Fibroblast of upper back skin (primary cell): Measurements from ENCODE around the gene SHB.
A peak's percentile ranks its signal among the peaks of the same experiment; 100 is the strongest.

Experiments
- DNase-seq: peaks from one replicate; pipeline ENCODE4 v3.0.0-alpha.2; 2013

SHB gene

GRCh38 chr9:37926737-37927118 lies 142.3 kb downstream of the SHB start:
- no peak for DNase-seq

GRCh38 chr9:37925786-37926736 lies 143.0 kb downstream of the SHB start:
- DNase-seq, result no peak

- no peak for DNase-seq
These were observed 144.0 kb downstream of the SHB start for GRCh38 chr9:37925006-37925405.

GRCh38 chr9:37924538-37924937 lies 144.5 kb downstream of the SHB start:
- DNase-seq, result no peak

GRCh38 chr9:37923796-37924427 lies 145.1 kb downstream of the SHB start:
- no peak for DNase-seq

GRCh38 chr9:37923118-37923795 lies 145.8 kb downstream of the SHB start:
- no peak for DNase-seq

GRCh38 chr9:37922363-37923117 lies 146.5 kb downstream of the SHB start:
- DNase-seq, result no peak

- DNase-seq, result peak; percentile 76
These were observed 147.3 kb downstream of the SHB start for GRCh38 chr9:37921546-37922300.

- DNase-seq, result no peak
These were observed 147.9 kb downstream of the SHB start for GRCh38 chr9:37921168-37921510.

- DNase-seq, result no peak
These were observed 148.4 kb downstream of the SHB start for GRCh38 chr9:37920471-37921167.

- no peak for DNase-seq
These were observed 149.1 kb downstream of the SHB start for GRCh38 chr9:37919956-37920335.

- no peak for DNase-seq
These were observed 149.6 kb downstream of the SHB start for GRCh38 chr9:37919246-37919955.

- DNase-seq, result no peak
These were observed 150.3 kb downstream of the SHB start for GRCh38 chr9:37918665-37919170.

GRCh38 chr9:37917801-37918664 lies 151.0 kb downstream of the SHB start:
- no peak for DNase-seq

- no peak for DNase-seq
These were observed 151.7 kb downstream of the SHB start for GRCh38 chr9:37917313-37917731.

GRCh38 chr9:37916471-37917312 lies 152.3 kb downstream of the SHB start:
- no peak for DNase-seq

- no peak for DNase-seq
These were observed 153.0 kb downstream of the SHB start for GRCh38 chr9:37915911-37916470.

- no peak for DNase-seq
These were observed 154.2 kb downstream of the SHB start for GRCh38 chr9:37914701-37915358.
